GM21515 (cell line): ENCODE results near the gene BAX.
A peak's percentile ranks its signal among the peaks of the same experiment; 100 is the strongest.

Experiments used
- ATAC-seq: cut with Tn5 transposase; IDR thresholded peaks from one replicate; pipeline ENCODE4 v1.9.1; 2021; ENCODE audit not compliant: unreplicated experiment

Gene BAX

GRCh38 chr19:48928164-48929025, 26.3 kb upstream of the BAX start:
- no peak for ATAC-seq

- ATAC-seq: peak; percentile 54
Observed at GRCh38 chr19:48933382-48933932, 21.2 kb upstream of the BAX start, which contains the start of gene DHDH. Gene DHDH, plus strand, starts transcription at chr19:48933699. Its CDS starts 23 bp downstream, at chr19:48933722.

- no peak for ATAC-seq
Observed at GRCh38 chr19:48934837-48935236, 19.8 kb upstream of the BAX start.

- ATAC-seq: no peak
Observed at GRCh38 chr19:48935864-48936263, 18.8 kb upstream of the BAX start.

GRCh38 chr19:48938256-48938655, 16.4 kb upstream of the BAX start:
- no peak for ATAC-seq

- ATAC-seq: no peak
Observed at GRCh38 chr19:48940902-48941301, 13.8 kb upstream of the BAX start.

GRCh38 chr19:48943081-48943480, 11.6 kb upstream of the BAX start:
- ATAC-seq: no peak

GRCh38 chr19:48945415-48945814, 9.3 kb upstream of the BAX start:
- ATAC-seq: no peak

GRCh38 chr19:48945817-48946216, 8.9 kb upstream of the BAX start:
- ATAC-seq: no peak

GRCh38 chr19:48946463-48947257, 8.0 kb upstream of the BAX start:
- no peak for ATAC-seq

- no peak for ATAC-seq
Observed at GRCh38 chr19:48947258-48947542, 7.5 kb upstream of the BAX start.

- no peak for ATAC-seq
Observed at GRCh38 chr19:48950159-48950558, 4.5 kb upstream of the BAX start.

GRCh38 chr19:48950830-48951519, 3.7 kb upstream of the BAX start:
- no peak for ATAC-seq

GRCh38 chr19:48953141-48953540, 1.5 kb upstream of the BAX start:
- no peak for ATAC-seq

- no peak for ATAC-seq
Observed at GRCh38 chr19:48953990-48954594, 583 bp upstream of the BAX start.

- ATAC-seq: no peak
Observed at GRCh38 chr19:48955308-48955958, 758 bp downstream of the BAX start.

- no peak for ATAC-seq
Observed at GRCh38 chr19:48958006-48958405, 3.3 kb downstream of the BAX start.

- ATAC-seq: no peak
Observed at GRCh38 chr19:48959341-48960239, 4.9 kb downstream of the BAX start.

GRCh38 chr19:48961051-48961649, 6.5 kb downstream of the BAX start:
- no peak for ATAC-seq
